DOHH2 (cell line): Measurements from ENCODE around the gene OS9.

ENCODE experiments used
- H3F3A ChIP-seq: fragments of 200-600 bp; sonication (generic), shearing (Covaris generic); 2 replicates; pipeline ENCODE4 v1.6.0; 2016; ENCODE audit warnings: antibody characterized with exemption, mild to moderate bottlenecking; ENCODE audit not compliant: control insufficient read depth, insufficient read depth
- H3K27ac ChIP-seq: fragments of 200-600 bp; sonication (generic); 2 replicates; pipeline ENCODE4 v1.5.1; 2014; ENCODE audit warnings: low read depth, mild to moderate bottlenecking, low read length, moderate library complexity
- H3K27me3 ChIP-seq: fragments of 200-600 bp; sonication (generic); 2 replicates; pipeline ENCODE4 v1.6.1; 2014; ENCODE audit warnings: mild to moderate bottlenecking, low read length, mixed read lengths; ENCODE audit not compliant: control insufficient read depth
- H3K36me3 ChIP-seq: fragments of 200-600 bp; sonication (generic); 2 replicates; pipeline ENCODE4 v1.6.1; 2014; ENCODE audit warnings: mild to moderate bottlenecking, low read length, moderate library complexity, mixed read lengths; ENCODE audit not compliant: control insufficient read depth
- H3K4me1 ChIP-seq: fragments of 200-600 bp; sonication (generic); 2 replicates; pipeline ENCODE4 v1.6.1; 2014; ENCODE audit warnings: mild to moderate bottlenecking, low read length, mixed read lengths; ENCODE audit not compliant: control insufficient read depth
- H3K4me2 ChIP-seq: fragments of 200-600 bp; sonication (generic); 2 replicates; pipeline ENCODE4 v1.6.0; 2014; ENCODE audit warnings: mild to moderate bottlenecking, low read length, moderate library complexity
- H3K4me3 ChIP-seq: fragments of 200-600 bp; sonication (generic); 2 replicates; pipeline ENCODE4 v1.5.1; 2014; ENCODE audit warnings: mild to moderate bottlenecking, low read length, mixed read lengths
- H3K79me2 ChIP-seq: fragments of 200-600 bp; sonication (generic); 2 replicates; pipeline ENCODE4 v1.6.1; 2014; ENCODE audit warnings: mild to moderate bottlenecking, low read length, mixed read lengths; ENCODE audit not compliant: control insufficient read depth
- H3K9me2 ChIP-seq: fragments of 200-600 bp; sonication (generic); replicated peaks from 2 replicates; pipeline ENCODE4 v1.6.1; 2014; ENCODE audit warnings: mild to moderate bottlenecking, low read length, mixed read lengths; ENCODE audit not compliant: control insufficient read depth
- H3K9me3 ChIP-seq: fragments of 200-600 bp; sonication (generic); 2 replicates; pipeline ENCODE4 v1.6.1; 2014; ENCODE audit warnings: antibody characterized with exemption, low read length, mixed read lengths; ENCODE audit not compliant: control insufficient read depth, insufficient read depth
- H4K20me1 ChIP-seq: fragments of 200-600 bp; sonication (generic); 2 replicates; pipeline ENCODE4 v1.6.0; 2014; ENCODE audit warnings: low read depth, mild to moderate bottlenecking, antibody characterized with exemption, low read length, moderate library complexity; ENCODE audit not compliant: control insufficient read depth, insufficient read depth
- EZH2phosphoT487 ChIP-seq: fragments of 200-600 bp; sonication (generic); IDR thresholded peaks from 2 replicates; pipeline ENCODE4 v1.6.1; 2017; ENCODE audit warnings: borderline replicate concordance, mild to moderate bottlenecking, antibody characterized with exemption, low read length, moderate library complexity, mixed read lengths
- TF ChIP-seq, protein P1 (sequence below): fragments of 200-600 bp; sonication (generic); IDR thresholded peaks from one replicate; pipeline ENCODE4 v1.5.1; 2014; ENCODE audit warnings: antibody characterized with exemption, mild to moderate bottlenecking, low read depth, low read length; ENCODE audit not compliant: poor library complexity, severe bottlenecking

The OS9 gene

DNA sequence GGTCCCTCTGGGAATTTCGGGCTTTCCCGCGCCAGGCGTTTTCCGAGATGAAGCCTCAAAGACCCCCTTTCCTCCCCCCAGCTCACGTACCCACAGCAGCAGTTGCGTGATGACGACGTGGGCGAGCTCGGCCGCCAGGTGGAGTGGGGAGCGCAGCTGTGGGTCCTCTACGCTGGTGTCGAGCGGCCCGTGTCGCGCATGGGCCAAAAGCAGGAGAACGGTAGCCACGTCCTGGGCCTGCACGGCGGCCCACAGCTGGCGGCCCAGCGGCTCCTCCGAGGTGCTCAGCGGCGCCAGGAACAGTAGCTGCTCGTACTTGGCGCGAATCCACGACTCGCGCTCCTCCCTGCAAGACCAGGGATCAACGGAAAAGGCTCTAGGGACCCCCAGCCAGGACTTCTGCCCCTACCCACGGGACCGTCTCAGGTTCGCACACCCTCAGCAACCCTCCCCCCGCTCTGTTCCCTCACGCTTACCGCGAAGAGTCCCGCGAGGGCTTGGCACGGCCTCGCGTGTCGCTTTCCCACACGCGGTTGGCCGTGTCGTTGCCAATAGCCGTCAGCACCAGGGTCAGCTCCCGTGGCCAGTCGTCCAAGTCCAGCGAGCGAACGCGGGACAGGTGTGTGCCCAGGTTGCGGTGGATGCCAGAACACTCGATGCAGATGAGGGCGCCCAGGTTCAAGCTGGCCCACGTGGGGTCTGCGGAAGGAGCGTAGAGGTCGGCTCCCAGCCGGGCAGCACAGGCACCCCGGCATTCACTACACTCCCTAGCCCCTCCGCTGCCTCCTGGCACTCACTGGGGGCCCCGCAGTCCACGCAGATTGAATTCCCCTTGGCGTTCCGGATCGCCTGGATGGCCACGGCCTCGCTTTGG, 33.2 kb downstream of the OS9 start:
- no peaks in the 10 kb centered on the region for H3K27me3 ChIP-seq
- TF ChIP-seq, protein P1, sequence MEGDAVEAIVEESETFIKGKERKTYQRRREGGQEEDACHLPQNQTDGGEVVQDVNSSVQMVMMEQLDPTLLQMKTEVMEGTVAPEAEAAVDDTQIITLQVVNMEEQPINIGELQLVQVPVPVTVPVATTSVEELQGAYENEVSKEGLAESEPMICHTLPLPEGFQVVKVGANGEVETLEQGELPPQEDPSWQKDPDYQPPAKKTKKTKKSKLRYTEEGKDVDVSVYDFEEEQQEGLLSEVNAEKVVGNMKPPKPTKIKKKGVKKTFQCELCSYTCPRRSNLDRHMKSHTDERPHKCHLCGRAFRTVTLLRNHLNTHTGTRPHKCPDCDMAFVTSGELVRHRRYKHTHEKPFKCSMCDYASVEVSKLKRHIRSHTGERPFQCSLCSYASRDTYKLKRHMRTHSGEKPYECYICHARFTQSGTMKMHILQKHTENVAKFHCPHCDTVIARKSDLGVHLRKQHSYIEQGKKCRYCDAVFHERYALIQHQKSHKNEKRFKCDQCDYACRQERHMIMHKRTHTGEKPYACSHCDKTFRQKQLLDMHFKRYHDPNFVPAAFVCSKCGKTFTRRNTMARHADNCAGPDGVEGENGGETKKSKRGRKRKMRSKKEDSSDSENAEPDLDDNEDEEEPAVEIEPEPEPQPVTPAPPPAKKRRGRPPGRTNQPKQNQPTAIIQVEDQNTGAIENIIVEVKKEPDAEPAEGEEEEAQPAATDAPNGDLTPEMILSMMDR = no peak
- TF ChIP-seq EZH2phosphoT487 = no peak
- no peak overlapping the region for H3K4me3 ChIP-seq

DNA sequence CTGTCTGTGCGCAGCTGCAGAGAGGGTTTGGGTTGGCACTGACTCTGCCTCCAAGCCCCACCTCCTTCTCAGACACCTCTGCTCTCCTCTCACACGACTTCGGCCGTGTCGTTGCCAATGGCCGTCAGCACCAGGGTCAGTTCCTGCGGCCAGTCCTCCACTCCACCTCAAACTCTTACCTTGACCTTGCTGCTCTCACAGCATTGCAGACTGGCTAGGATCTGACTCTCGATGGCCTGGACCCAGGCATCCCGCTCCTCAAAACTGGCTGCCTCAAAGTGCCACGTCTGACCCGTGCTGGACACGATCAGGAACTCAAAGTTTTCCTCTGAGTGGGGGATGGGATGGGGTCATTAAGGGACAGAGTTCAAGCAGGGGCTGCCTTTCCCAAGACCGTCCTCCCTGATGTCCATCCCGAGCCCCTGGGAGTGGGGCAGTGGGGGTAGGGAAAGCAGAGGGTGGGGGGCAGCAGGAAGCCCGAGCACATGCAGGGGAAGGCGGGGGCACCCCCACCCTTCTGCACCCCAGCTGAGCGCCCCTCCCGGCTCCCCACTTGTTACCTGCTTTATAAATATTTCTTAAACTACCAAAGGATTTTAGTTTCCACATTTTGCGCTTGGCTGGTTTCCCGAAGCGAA, 33.9 kb downstream of the OS9 start:
- no peaks in the 10 kb centered on the region for H4K20me1 ChIP-seq
- H3K27ac ChIP-seq = no peak overlapping the region
- H3F3A ChIP-seq = peaks cover 8% of the 10 kb centered on the region; the same call in 1 of the 2 replicates
- H3K4me2 ChIP-seq = no peak overlapping the region
- peaks cover 15% of the 10 kb centered on the region for H3K4me1 ChIP-seq
- no peaks in the 10 kb centered on the region for H3K9me3 ChIP-seq
- H3K36me3 ChIP-seq = peaks cover 40% of the 10 kb centered on the region
- no peaks in the 10 kb centered on the region for H3K79me2 ChIP-seq
- no peaks in the 10 kb centered on the region for H3K27me3 ChIP-seq
- H3K9me2 ChIP-seq = no peaks in the 10 kb centered on the region
- no peak for TF ChIP-seq EZH2phosphoT487
- TF ChIP-seq, protein P1 = no peak
- H3K4me3 ChIP-seq = no peak overlapping the region

More for the DNA sequence above, 33.2 kb downstream of the OS9 start:
- H3K79me2 ChIP-seq = no peaks in the 10 kb centered on the region
- H3K4me1 ChIP-seq = peaks cover 15% of the 10 kb centered on the region
- peaks cover 11% of the 10 kb centered on the region; the same call in 1 of the 2 replicates for H3F3A ChIP-seq
- no peaks in the 10 kb centered on the region for H3K9me3 ChIP-seq
- H3K4me2 ChIP-seq = no peak overlapping the region
- no peaks in the 10 kb centered on the region for H3K9me2 ChIP-seq
- peaks cover 35% of the 10 kb centered on the region for H3K36me3 ChIP-seq
- no peak overlapping the region for H3K27ac ChIP-seq
- no peaks in the 10 kb centered on the region for H4K20me1 ChIP-seq

GRCh38 chr12:57729321-57729844, 35.5 kb downstream of the OS9 start:
- no peaks in the 10 kb centered on the region for H3K79me2 ChIP-seq
- H3K4me2 ChIP-seq = no peak overlapping the region
- peaks cover 53% of the 10 kb centered on the region for H3K36me3 ChIP-seq
- H3K9me3 ChIP-seq = no peaks in the 10 kb centered on the region
- 0 out of 2 replicates have a peak, but pooled peaks cover 3% of the 10 kb centered on the region for H3F3A ChIP-seq
- no peak overlapping the region for H3K27ac ChIP-seq
- H3K27me3 ChIP-seq = no peaks in the 10 kb centered on the region
- H3K4me1 ChIP-seq = peaks cover 15% of the 10 kb centered on the region
- no peaks in the 10 kb centered on the region for H4K20me1 ChIP-seq
- TF ChIP-seq, protein P1 = no peak
- no peak for TF ChIP-seq EZH2phosphoT487
- H3K4me3 ChIP-seq = no peak overlapping the region
- H3K9me2 ChIP-seq = no peaks in the 10 kb centered on the region
